ENCODE measurements around the gene PTOV1.

PTOV1 gene

DNA sequence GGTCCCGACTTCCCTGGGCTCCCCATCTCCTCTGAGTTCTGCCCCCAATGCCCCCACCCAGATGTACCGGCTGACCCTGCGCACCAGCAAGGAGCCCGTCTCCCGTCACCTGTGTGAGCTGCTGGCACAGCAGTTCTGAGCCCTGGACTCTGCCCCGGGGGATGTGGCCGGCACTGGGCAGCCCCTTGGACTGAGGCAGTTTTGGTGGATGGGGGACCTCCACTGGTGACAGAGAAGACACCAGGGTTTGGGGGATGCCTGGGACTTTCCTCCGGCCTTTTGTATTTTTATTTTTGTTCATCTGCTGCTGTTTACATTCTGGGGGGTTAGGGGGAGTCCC is 44.4 kb upstream of the PTOV1 start:
- H3K27ac ChIP-seq, result no peak overlapping the region
- TF ChIP-seq, protein P1, sequence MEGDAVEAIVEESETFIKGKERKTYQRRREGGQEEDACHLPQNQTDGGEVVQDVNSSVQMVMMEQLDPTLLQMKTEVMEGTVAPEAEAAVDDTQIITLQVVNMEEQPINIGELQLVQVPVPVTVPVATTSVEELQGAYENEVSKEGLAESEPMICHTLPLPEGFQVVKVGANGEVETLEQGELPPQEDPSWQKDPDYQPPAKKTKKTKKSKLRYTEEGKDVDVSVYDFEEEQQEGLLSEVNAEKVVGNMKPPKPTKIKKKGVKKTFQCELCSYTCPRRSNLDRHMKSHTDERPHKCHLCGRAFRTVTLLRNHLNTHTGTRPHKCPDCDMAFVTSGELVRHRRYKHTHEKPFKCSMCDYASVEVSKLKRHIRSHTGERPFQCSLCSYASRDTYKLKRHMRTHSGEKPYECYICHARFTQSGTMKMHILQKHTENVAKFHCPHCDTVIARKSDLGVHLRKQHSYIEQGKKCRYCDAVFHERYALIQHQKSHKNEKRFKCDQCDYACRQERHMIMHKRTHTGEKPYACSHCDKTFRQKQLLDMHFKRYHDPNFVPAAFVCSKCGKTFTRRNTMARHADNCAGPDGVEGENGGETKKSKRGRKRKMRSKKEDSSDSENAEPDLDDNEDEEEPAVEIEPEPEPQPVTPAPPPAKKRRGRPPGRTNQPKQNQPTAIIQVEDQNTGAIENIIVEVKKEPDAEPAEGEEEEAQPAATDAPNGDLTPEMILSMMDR (conservative IDR thresholded peaks at IDR 0.05), result no peak

DNA sequence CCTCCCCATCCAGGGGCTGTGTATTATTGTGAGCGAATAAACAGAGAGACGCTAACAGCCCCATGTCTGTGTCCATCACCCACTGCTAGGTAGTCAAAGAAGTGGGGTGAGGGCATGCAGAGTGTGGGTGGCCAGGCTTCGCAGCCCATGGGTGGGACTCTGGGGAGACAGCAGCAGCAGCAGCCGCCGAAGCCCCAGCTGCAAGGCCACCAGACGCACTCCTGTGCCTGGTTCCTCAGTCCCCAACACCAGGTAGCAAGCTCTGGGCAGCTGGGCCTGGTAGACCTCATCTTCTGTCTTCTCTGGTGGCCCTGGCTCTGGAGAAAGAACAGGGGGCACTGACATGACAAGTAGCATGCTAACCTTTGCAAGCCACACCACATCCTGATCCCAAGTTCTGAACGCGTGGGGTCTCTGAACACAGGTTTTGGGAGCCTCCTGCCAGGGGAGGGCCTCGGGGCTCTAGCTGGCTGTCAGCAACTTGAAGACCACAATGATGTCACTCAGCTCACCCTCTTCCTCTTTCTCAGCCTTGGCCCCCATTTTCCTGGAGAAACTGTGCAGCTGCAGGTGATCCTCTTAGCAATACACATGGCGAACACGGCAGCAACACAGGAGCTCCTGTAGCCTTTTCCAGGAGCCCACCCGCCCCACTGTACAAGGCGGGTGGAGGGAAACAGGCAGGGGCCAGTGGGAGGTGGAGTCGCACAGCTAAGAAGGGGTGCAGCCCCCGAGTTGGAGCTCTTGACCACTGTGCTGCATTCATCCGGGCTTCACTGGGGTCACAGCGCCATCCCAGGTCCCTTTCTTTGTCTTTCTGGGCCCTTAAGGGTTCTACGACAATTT is 43.7 kb upstream of the PTOV1 start:
- TF ChIP-seq, protein P1 (conservative IDR thresholded peaks at IDR 0.05), result no peak
- no peak overlapping the region for H3K27ac ChIP-seq

DNA sequence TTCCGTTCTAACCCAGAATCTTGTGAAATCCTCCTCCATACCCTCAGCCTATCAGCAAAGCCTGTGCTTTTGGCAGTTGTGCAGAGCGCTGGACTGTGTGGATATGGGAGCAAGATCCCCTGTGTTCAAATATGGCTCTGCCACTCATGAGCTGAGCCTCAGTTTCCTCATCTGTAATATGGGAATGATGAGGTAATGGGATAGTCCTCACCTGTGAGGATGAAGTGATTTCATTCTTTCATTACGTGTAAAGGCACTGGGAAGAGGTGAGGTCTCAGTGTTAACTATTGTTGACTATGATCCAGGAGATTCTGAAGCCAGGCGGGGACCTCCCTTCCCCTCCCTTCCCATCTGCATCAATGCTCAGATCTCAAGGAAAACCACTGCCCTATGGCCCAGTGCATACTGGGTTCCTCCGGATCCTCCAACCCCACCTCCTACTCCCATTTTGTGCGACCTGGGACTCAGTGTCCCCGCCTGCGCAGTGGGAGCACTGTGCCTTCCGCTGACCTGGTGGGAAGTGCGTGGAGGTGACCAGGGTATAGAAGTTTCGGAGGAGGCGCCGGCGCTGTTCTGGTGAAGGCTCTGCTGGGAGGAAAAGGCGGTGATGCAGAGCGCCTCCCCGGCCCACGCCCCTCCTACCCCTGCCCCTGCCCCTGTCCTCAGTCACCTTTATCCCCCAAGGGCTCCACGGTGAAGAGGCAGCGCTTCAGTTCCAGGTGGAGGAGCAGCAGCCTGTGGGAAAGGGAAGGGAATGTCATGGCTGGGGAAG is 42.9 kb upstream of the PTOV1 start:
- TF ChIP-seq, protein P1 (conservative IDR thresholded peaks at IDR 0.05), result no peak
- H3K27ac ChIP-seq, result peak overlapping the region; percentile 79

DNA sequence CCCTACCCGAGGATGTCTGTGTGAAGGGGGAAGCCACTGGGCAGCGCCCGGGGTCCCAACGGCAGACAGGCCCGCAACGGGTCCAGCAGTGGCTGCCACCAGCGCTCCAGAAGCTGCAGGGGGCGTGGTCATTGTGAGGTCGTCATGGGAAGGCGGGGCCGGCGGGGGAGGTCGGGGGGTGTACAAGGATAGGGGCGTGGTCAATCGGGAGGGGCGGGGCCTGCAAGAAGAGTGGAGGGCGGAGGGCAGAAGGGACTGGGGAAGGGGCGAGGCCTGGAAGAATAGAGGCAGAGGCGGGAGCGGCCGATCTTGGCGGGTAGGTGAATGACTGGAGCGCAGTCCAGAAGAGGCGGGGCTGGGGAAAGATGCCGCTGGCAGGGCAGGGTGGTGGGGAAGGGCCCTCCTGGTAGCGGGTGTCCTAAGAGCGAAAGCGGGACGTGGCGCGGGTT is 42.2 kb upstream of the PTOV1 start:
- TF ChIP-seq, protein P1 (conservative IDR thresholded peaks at IDR 0.05), result no peak
- H3K27ac ChIP-seq, result peak overlapping the region; percentile 79

DNA sequence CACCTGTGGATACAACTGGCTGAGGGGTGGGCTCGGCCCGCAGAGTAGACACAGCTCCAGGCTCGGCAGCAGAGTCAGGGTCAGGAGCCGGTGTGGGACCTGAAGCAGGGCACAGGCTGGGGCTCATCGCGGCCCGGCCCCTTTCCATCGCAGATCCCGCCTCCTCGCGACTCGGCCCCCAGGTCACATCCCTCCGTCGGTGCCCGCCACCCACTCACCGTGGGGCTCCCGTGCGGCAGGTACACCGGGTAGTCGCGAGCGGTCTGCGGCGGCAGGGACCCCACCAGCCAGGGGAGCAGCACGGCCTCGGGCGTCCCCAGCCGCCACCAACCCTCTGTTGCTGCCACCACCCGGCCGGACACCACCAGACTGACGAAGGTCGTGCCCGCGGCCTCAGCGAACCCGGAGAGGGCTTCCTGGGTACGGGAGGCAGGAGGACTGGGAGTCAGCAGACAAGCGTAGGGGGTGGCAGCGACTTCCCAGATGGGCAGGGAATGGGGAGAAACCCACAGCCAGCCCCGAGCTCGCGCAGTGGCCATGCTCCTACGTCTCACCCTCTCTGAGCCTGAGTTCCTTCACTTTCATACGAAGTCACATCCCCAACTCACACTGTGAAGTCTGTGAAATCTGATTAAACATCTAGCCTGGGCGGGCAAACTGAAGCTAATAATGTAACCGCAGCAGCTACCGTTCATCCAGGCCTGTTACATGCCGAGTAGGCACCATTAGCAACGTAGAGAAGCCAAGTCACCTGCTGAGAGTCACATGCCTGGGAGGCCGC is 41.6 kb upstream of the PTOV1 start:
- TF ChIP-seq, protein P1 (conservative IDR thresholded peaks at IDR 0.05), result peak; percentile 39
- peak overlapping the region; percentile 79 for H3K27ac ChIP-seq

DNA sequence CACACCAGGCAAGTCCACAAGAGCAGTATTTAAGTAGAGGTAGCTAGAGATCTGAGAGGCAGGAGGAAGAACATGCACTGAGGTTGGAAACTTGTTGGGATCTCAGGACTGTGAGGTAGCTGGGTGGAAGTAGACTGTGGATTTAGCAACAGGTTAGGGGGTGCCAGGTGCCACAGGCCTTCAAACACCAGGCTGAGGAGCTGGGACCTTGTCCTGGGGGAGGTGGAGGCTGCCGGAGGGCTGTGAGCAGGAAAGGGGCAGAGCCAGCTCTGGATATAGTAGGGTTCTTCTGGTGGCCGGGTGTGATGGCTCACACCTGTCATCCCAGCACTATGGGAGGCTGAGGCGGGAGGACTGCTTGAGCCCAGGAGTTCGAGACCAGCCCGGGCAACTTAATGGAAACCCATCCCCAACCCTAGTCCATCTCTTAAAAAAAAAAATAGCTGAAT is 41.0 kb upstream of the PTOV1 start:
- peak overlapping the region; percentile 79 for H3K27ac ChIP-seq

More for the DNA sequence above, 41.0 kb upstream of the PTOV1 start:
- TF ChIP-seq, protein P1 (conservative IDR thresholded peaks at IDR 0.05), result no peak
